Neuronal stem cell (in vitro differentiated cells): ENCODE measurements around the gene CLASRP.

Source experiments
- DNase-seq: peaks from one replicate; pipeline ENCODE4 v3.0.0-alpha.2; 2013; ENCODE audit warnings: low spot score
- H2AFZ ChIP-seq: one replicate; pipeline ENCODE4 v1.6.1; 2013; ENCODE audit warnings: mild to moderate bottlenecking, low read length, inconsistent platforms
- H2AK5ac ChIP-seq: 2 replicates; pipeline ENCODE4 v1.6.1; 2013; ENCODE audit warnings: low read depth, mild to moderate bottlenecking, inconsistent platforms, low read length, moderate library complexity, mixed read lengths
- H2BK120ac ChIP-seq: 2 replicates; pipeline ENCODE4 v1.6.1; 2013; ENCODE audit warnings: low read depth, mild to moderate bottlenecking, inconsistent platforms, low read length, moderate library complexity, mixed read lengths
- H2BK12ac ChIP-seq: one replicate; pipeline ENCODE4 v1.6.1; 2013; ENCODE audit warnings: low read length, inconsistent platforms
- H2BK15ac ChIP-seq: 2 replicates; pipeline ENCODE4 v1.6.1; 2013; ENCODE audit warnings: mild to moderate bottlenecking, low read length, inconsistent platforms, mixed read lengths
- H2BK5ac ChIP-seq: one replicate; pipeline ENCODE4 v1.6.1; 2013; ENCODE audit warnings: inconsistent platforms, mild to moderate bottlenecking, low read length, moderate library complexity
- H3K14ac ChIP-seq: one replicate; pipeline ENCODE4 v1.6.1; 2013; ENCODE audit warnings: low read length, inconsistent platforms
- H3K18ac ChIP-seq: 2 replicates; pipeline ENCODE4 v1.6.1; 2013; ENCODE audit warnings: low read length, inconsistent platforms
- H3K23ac ChIP-seq: 2 replicates; pipeline ENCODE4 v1.6.1; 2013; ENCODE audit warnings: low read depth, mild to moderate bottlenecking, mixed read lengths, low read length, inconsistent platforms; ENCODE audit not compliant: poor library complexity
- H3K27ac ChIP-seq: replicated peaks from 3 replicates; pipeline ENCODE4 v1.5.1; 2013; ENCODE audit warnings: low read length, inconsistent platforms
- H3K27me3 ChIP-seq, 3 experiments: 2 replicates each; pipeline ENCODE4 v1.6.1; 2013; ENCODE audit warnings: low read length in 3 of 3, mild to moderate bottlenecking in 2 of 3, inconsistent platforms in 1 of 3, low read depth in 1 of 3, mixed read lengths in 1 of 3, moderate library complexity in 1 of 3; ENCODE audit not compliant: control insufficient read depth in 3 of 3, insufficient read depth in 3 of 3
- H3K36me3 ChIP-seq, 2 donors: replicated peaks in 1 of 2; 2 replicates each; pipeline ENCODE4 v1.6.1; 2013; ENCODE audit warnings: low read length in 2 of 2; ENCODE audit not compliant: control insufficient read depth in 2 of 2, insufficient read depth in 2 of 2
- H3K4ac ChIP-seq: 2 replicates; pipeline ENCODE4 v1.6.1; 2013; ENCODE audit warnings: inconsistent platforms, mild to moderate bottlenecking, low read length, moderate library complexity
- H3K4me1 ChIP-seq, 2 donors: 1 replicate in 1 of 2; 2 replicates in 1 of 2; pipeline ENCODE4 v1.6.1; 2013; ENCODE audit warnings: low read length in 2 of 2, low read depth in 1 of 2; ENCODE audit not compliant: control insufficient read depth in 2 of 2, insufficient read depth in 1 of 2
- H3K4me2 ChIP-seq: one replicate; pipeline ENCODE4 v1.6.1; 2013; ENCODE audit warnings: mild to moderate bottlenecking, low read length, inconsistent platforms; ENCODE audit not compliant: insufficient read depth, poor library complexity, severe bottlenecking
- H3K4me3 ChIP-seq, 2 donors: 2 replicates each; pipeline ENCODE4 v1.5.1; 2013; ENCODE audit warnings: low read length in 2 of 2, mild to moderate bottlenecking in 2 of 2, inconsistent platforms in 1 of 2, moderate library complexity in 1 of 2
- H3K79me1 ChIP-seq: one replicate; pipeline ENCODE4 v1.6.1; 2013; ENCODE audit warnings: low read depth, mild to moderate bottlenecking, inconsistent platforms, low read length, moderate library complexity
- H3K9ac ChIP-seq: one replicate; pipeline ENCODE4 v1.6.1; 2013; ENCODE audit warnings: mild to moderate bottlenecking, low read depth, low read length, inconsistent platforms; ENCODE audit not compliant: poor library complexity
- H3K9me3 ChIP-seq, 2 donors: replicated peaks in 1 of 2; 2 replicates each; pipeline versions ENCODE3 to v1.6.1; 2013; ENCODE audit warnings: low read length in 2 of 2, mild to moderate bottlenecking in 2 of 2, inconsistent platforms in 1 of 2, low read depth in 1 of 2, mixed read lengths in 1 of 2, moderate library complexity in 1 of 2; ENCODE audit not compliant: control insufficient read depth in 2 of 2, insufficient read depth in 1 of 2
- H4K8ac ChIP-seq: one replicate; pipeline ENCODE4 v1.6.1; 2013; ENCODE audit warnings: low read depth, mild to moderate bottlenecking, inconsistent platforms, low read length, moderate library complexity
- H4K91ac ChIP-seq: one replicate; pipeline ENCODE4 v1.6.1; 2013; ENCODE audit warnings: low read length, low read depth, mild to moderate bottlenecking, inconsistent platforms; ENCODE audit not compliant: poor library complexity
- WGBS, 2 donors: extraction: QIAGEN DNeasy Blood & Tissue Kit; methylation state at CpG; one replicate each; pipeline ENCODE4 v1.1.7; 2013; ENCODE audit warnings: missing lambda C conversion rate in 2 of 2, mixed read lengths in 1 of 2; ENCODE audit not compliant: insufficient read length in 2 of 2, insufficient replicate concordance in 1 of 2; ENCODE audit errors: extremely low coverage in 2 of 2; 5-methylcytosine and 5-hydroxymethylcytosine counted together

CLASRP gene

DNA sequence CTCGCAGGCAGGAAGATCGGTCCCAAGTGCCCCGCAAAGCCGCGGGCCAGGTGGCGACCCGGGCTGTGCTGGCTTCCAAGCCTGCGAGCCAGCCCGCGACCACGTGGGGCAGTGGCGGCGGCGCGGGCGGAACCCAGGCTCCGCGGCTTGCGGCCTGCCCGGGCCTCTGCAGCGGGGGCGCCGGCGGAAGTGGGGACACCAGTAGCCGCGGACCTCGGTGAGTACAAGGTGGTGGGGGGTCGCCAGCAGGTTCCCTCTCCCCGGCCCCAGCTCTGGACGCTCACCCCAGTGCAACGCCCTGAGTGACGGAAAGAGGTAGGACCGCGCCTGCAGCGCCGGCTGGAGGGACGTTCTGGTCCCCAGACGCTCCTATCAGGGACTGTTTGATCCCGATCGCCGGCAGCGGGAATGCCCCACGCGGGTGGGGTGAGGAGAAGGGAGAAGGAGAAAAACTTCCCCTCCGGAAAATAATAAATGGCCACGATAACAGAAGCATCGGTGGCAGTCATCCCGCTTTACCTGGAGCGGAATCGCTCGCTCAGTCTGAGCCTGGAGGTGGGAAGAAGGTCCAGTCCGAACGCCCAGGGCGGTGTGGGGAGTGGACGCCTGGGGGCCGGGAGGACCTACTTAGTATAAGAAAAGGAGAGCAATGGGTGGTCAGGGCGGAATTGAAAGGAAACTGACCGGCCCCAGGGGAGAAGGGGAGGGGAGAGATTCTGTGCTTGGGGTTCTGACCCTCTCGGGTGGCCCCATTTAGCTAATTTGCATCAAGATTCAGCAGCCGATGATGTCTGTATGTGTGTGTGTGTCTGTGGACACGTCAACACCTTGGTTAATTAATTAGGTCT, 40.4 kb downstream of the CLASRP start, which contains the start of gene GEMIN7:
TSS of gene GEMIN7 (plus strand) at position 198 of the 848 bp plus-strand sequence. CDS start 10,855 bp downstream, outside the sequence.
- WGBS, 2 donors = no CpG with 5 or more reads among the region's 61 CpGs
- peak within 1 kb of the TSS; percentile 24 for H2BK5ac ChIP-seq
- peak within 1 kb of the TSS; percentile 71 for H3K14ac ChIP-seq
- H3K79me1 ChIP-seq = peaks cover 10% of the 10 kb centered on the region
- peak within 1 kb of the TSS; percentile 90 to 92 for H3K4me3 ChIP-seq
- H2BK12ac ChIP-seq = no peak within 1 kb of the TSS
- H3K4ac ChIP-seq = peak within 1 kb of the TSS; percentile 93
- no peaks in the 10 kb centered on the region for H3K9me3 ChIP-seq
- peak within 1 kb of the TSS; percentile 98 for H3K23ac ChIP-seq
- H3K4me2 ChIP-seq = peak within 1 kb of the TSS; percentile 81
- H3K36me3 ChIP-seq = peaks cover 7 to 22% of the 10 kb centered on the region in 2 donors
- H2AK5ac ChIP-seq = peak within 1 kb of the TSS; percentile 59
- peak within 1 kb of the TSS; percentile 90 for H3K9ac ChIP-seq
- H3K4me1 ChIP-seq = peaks cover 13 to 14% of the 10 kb centered on the region in 2 donors
- peak within 1 kb of the TSS; percentile 58 for H2BK15ac ChIP-seq
- peak within 1 kb of the TSS; percentile 98 for H3K18ac ChIP-seq
- H4K91ac ChIP-seq = peak within 1 kb of the TSS; percentile 79
- DNase-seq = peak; percentile 78
- peak within 1 kb of the TSS; percentile 90 for H2AFZ ChIP-seq
- H2BK120ac ChIP-seq = peak within 1 kb of the TSS; percentile 81
- no peak within 1 kb of the TSS for H4K8ac ChIP-seq
- H3K27ac ChIP-seq = peak within 1 kb of the TSS; percentile 85
- H3K27me3 ChIP-seq = peaks cover 5 to 27% (median 20%) of the 10 kb centered on the region in 3 experiments

DNA sequence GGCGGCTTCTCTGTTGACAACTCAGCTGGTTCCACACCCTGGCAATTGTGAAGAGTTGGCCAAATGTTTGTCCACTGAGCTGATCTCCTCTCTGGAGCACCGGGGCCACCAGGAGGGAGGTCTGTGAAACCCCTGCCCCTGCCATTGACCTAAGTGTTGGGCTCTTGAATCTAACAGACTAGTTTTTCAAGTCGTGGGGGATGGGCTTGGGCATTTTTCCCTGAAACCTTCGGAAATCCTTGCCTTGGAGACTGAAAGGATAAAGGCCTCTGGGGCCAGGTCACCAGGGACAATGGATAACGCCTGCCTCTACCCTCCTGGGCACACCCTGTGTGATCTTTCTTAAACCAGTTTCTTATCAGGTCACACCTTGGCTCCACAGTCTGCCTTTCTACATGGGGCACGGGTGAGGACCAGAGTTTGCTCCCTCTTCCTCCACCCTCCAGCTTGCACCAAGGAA, 41.1 kb downstream of the CLASRP start:
- Histone ChIP-seq H2BK15ac (peak overlapping the region; percentile 58), H3K4me1 (peaks cover 8 to 9% of the 10 kb centered on the region in 2 donors), H3K79me1 (peaks cover 10% of the 10 kb centered on the region), H2AK5ac (no peak overlapping the region), H3K23ac (no peak overlapping the region), H3K36me3 (peaks cover 7 to 22% of the 10 kb centered on the region in 2 donors), H2BK12ac (no peak overlapping the region), H3K4me3 (peak overlapping the region; percentile 90 to 92), H3K9me3 (no peaks in the 10 kb centered on the region), H4K8ac (no peak overlapping the region), H3K27me3 (peaks cover 5 to 25% (median 20%) of the 10 kb centered on the region in 3 experiments), H2BK120ac (peak overlapping the region; percentile 81), H3K4ac (no peak overlapping the region), H3K14ac (no peak overlapping the region), H4K91ac (no peak overlapping the region), H2BK5ac (peak overlapping the region; percentile 24), H3K27ac (peak overlapping the region; percentile 85), H2AFZ (peak overlapping the region; percentile 90), H3K18ac (no peak overlapping the region), H3K9ac (peak overlapping the region; percentile 90), H3K4me2 (peak overlapping the region; percentile 81)
- no peak for DNase-seq
- no CpG with 5 or more reads among the region's 6 CpGs for WGBS, 2 donors

DNA sequence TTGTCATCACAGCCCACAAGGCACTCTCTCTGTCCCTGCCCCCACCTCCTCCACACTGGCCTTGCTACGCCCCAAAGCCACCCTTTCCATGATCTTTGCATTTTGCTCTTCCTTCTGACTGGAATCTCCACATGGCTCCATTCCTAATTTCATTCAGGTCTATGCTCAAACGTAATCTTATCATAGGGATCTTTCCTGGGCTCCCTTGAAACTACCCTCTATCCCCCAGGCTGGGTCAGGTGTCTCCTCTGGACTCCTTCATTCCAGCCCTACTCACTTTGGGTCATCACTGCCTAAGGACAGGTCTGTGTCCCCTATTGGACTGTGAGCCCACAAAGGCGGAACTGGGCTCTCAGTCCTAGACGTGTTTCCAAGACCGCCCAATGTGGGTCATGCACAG, 43.3 kb downstream of the CLASRP start:
- Histone ChIP-seq H3K4me3 (no peak overlapping the region), H3K23ac (no peak overlapping the region), H2AK5ac (peak overlapping the region; percentile 46), H3K9ac (peak overlapping the region; percentile 81), H2BK120ac (no peak overlapping the region), H3K79me1 (peaks cover 12% of the 10 kb centered on the region), H3K9me3 (no peaks in the 10 kb centered on the region), H3K14ac (no peak overlapping the region), H4K8ac (no peak overlapping the region), H3K4me1 (peaks cover 3 to 7% of the 10 kb centered on the region in 2 donors), H3K4ac (no peak overlapping the region), H2BK5ac (no peak overlapping the region), H3K27ac (no peak overlapping the region), H2BK12ac (no peak overlapping the region), H4K91ac (no peak overlapping the region), H2BK15ac (no peak overlapping the region), H2AFZ (no peak overlapping the region), H3K4me2 (no peak overlapping the region), H3K27me3 (peaks cover 0 to 4% (median 3%) of the 10 kb centered on the region in 3 experiments), H3K36me3 (peaks cover 8 to 36% of the 10 kb centered on the region in 2 donors), H3K18ac (no peak overlapping the region)
- no peak for DNase-seq
- WGBS, 2 donors = no CpG with 5 or more reads among the region's 5 CpGs

DNA sequence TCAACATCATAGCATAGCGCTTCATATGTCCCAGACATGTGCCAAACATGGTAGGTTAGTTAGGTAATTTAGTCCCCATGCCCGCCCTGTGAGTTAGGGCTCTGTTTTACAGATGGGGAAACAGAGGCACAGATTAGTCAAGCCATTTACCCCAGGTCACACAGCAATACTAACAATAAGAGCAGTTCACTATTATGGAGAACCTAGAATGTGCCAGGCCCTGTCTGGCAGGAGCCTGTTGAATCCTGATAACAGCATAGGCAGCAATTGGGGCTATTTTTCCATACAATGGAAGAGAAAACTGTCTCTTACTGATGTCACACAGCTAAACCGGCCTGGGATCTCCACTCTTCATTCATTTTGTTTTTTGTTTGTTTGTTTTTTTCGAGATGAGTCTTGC, 47.6 kb downstream of the CLASRP start:
- no peak for DNase-seq
- H3K36me3 ChIP-seq = peaks cover 17 to 59% of the 10 kb centered on the region in 2 donors
- no peak overlapping the region for H4K8ac ChIP-seq
- no peak overlapping the region for H3K4me3 ChIP-seq
- no peak overlapping the region for H3K4me2 ChIP-seq
- no CpG with 5 or more reads among the region's 4 CpGs for WGBS, 2 donors
- no peak overlapping the region for H2BK15ac ChIP-seq
- no peak overlapping the region for H2BK5ac ChIP-seq
- H2AFZ ChIP-seq = no peak overlapping the region
- H2AK5ac ChIP-seq = no peak overlapping the region
- H3K14ac ChIP-seq = no peak overlapping the region
- no peak overlapping the region for H3K27ac ChIP-seq
- no peak overlapping the region for H3K4ac ChIP-seq
- no peak overlapping the region for H3K23ac ChIP-seq
- no peak overlapping the region for H3K9ac ChIP-seq
- H3K18ac ChIP-seq = no peak overlapping the region
- no peaks in the 10 kb centered on the region for H3K27me3 ChIP-seq
- H3K4me1 ChIP-seq = peaks cover 4 to 5% of the 10 kb centered on the region in 2 donors
- no peak overlapping the region for H4K91ac ChIP-seq
- H2BK120ac ChIP-seq = no peak overlapping the region
- no peaks in the 10 kb centered on the region for H3K9me3 ChIP-seq
- no peak overlapping the region for H2BK12ac ChIP-seq
- peaks cover 10% of the 10 kb centered on the region for H3K79me1 ChIP-seq
